Duodenal mucosa (tissue), 2 donors: ENCODE measurements around the gene MEMO1.
"Not testable (repeated sequence)": the region's sequence is repeated elsewhere in the genome, so short reads cannot be mapped to it uniquely, and the experiment has no call there.

Experiments
- H3K27ac ChIP-seq: one replicate; pipeline ENCODE4 v1.7.0; 2013; ENCODE audit warnings: low read depth, low read length
- H3K27me3 ChIP-seq, 2 donors: one replicate each; pipeline ENCODE4 v1.7.0; 2013; ENCODE audit warnings: low read length in 2 of 2, control low read depth in 1 of 2; ENCODE audit not compliant: insufficient read depth in 2 of 2, control insufficient read depth in 1 of 2
- H3K36me3 ChIP-seq, 2 donors: one replicate each; pipeline ENCODE4 v1.7.0; 2013; ENCODE audit warnings: low read length in 2 of 2, control low read depth in 1 of 2; ENCODE audit not compliant: insufficient read depth in 2 of 2, control insufficient read depth in 1 of 2
- H3K4me1 ChIP-seq, 2 donors: one replicate each; pipeline ENCODE4 v1.7.0; 2013; ENCODE audit warnings: low read length in 2 of 2, control low read depth in 1 of 2; ENCODE audit not compliant: insufficient read depth in 2 of 2, control insufficient read depth in 1 of 2
- H3K4me3 ChIP-seq, 2 donors: one replicate each; pipeline ENCODE4 v1.7.0; 2013; ENCODE audit warnings: low read length in 2 of 2, low read depth in 1 of 2
- H3K9ac ChIP-seq, 2 donors: one replicate each; pipeline ENCODE4 v1.7.0; 2013; ENCODE audit warnings: low read length in 2 of 2, low read depth in 1 of 2
- H3K9me3 ChIP-seq, 2 donors: one replicate each; pipeline ENCODE4 v1.7.0; 2013; ENCODE audit warnings: low read length in 2 of 2, control low read depth in 1 of 2; ENCODE audit not compliant: control insufficient read depth in 1 of 2

MEMO1 gene

GRCh38 chr2:31962757-31963361 is 47.9 kb downstream of the MEMO1 start:
- peaks cover 0 to 5% of the 10 kb centered on the region in 2 donors for H3K4me1 ChIP-seq
- no peak overlapping the region for H3K27ac ChIP-seq
- H3K9me3 ChIP-seq = no peaks in the 10 kb centered on the region

GRCh38 chr2:31958140-31958717 is 52.6 kb downstream of the MEMO1 start:
- no peaks in the 10 kb centered on the region for H3K27me3 ChIP-seq

More at GRCh38 chr2:31962757-31963361, 47.9 kb downstream of the MEMO1 start:
- Histone ChIP-seq H3K27me3 (no peaks in the 10 kb centered on the region), H3K4me3 (no peak overlapping the region), H3K9ac (no peak overlapping the region), H3K36me3 (no peaks in the 10 kb centered on the region)

DNA sequence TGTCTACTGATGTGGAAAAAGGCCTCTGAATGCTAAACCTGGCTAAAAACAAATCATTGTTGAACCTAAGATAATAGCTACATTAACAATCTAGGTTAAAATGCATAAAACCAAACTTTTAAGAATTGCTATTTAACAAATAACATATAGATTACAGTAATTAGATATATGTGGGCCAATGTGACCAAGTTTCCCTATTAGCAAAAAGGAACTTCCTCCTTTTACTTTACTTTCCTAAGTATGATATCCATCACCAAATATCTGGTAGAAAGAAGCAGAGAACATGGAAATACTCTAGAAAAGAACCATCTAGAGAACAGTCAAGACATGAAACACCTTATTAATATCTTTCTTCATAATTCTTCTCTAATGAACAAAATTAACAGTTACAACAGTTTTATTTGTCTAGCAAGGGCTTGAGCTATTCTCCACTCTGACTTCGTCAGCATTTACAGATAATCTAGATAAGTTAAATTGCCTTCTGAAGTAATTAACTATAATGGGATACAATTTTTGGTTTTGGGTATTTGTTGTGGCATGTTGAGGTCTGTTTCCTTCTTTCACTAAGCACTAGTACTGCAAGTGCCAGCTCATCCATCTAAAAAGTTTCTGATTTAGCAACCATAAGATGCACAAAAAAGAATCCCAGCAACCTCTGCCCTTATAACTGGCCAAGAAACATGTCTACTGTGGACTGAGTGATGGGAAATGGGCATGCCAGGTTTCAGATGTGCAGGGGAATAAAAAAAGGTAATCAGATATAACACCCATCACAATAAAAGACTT is 53.3 kb downstream of the MEMO1 start:
- no peak overlapping the region for H3K4me3 ChIP-seq
- no peaks in the 10 kb centered on the region for H3K9me3 ChIP-seq
- no peak overlapping the region for H3K9ac ChIP-seq
- no peaks in the 10 kb centered on the region for H3K36me3 ChIP-seq
- no peak overlapping the region for H3K27ac ChIP-seq
- H3K4me1 ChIP-seq = peaks cover 0 to 11% of the 10 kb centered on the region in 2 donors
- H3K27me3 ChIP-seq = no peaks in the 10 kb centered on the region

More at GRCh38 chr2:31958140-31958717, 52.6 kb downstream of the MEMO1 start:
- H3K9ac ChIP-seq = no peak overlapping the region
- H3K9me3 ChIP-seq = no peaks in the 10 kb centered on the region
- peaks cover 0 to 11% of the 10 kb centered on the region in 2 donors for H3K4me1 ChIP-seq
- H3K4me3 ChIP-seq = no peak overlapping the region
- H3K36me3 ChIP-seq = no peaks in the 10 kb centered on the region
- no peak overlapping the region for H3K27ac ChIP-seq

GRCh38 chr2:31956934-31957333 is 53.9 kb downstream of the MEMO1 start:
- not testable (repeated sequence) for H3K9me3 ChIP-seq, H3K27ac ChIP-seq, H3K36me3 ChIP-seq, H3K9ac ChIP-seq, H3K4me3 ChIP-seq, H3K27me3 ChIP-seq
- peaks cover 0 to 11% of the 10 kb centered on the region in 2 donors for H3K4me1 ChIP-seq

DNA sequence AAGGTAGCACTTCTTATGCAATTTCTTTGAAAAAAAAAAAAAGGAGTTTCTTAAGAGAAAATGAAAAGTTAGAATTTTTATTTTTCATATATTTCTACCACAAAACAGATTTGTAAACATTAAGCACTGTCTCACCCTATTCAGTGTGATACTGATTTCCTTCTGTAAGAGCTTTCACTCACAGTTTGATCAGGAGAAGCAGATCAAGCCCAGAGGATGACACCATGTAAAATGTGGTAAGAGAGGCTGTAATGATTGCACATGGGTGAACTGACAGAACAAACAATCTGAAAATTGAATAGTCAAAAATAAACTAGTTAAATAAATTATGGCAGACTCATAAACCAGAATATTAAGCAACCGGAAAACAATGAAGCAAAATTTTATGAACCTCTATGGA is 54.5 kb downstream of the MEMO1 start:
- Histone ChIP-seq H3K27ac (no peak overlapping the region), H3K27me3 (no peaks in the 10 kb centered on the region), H3K36me3 (no peaks in the 10 kb centered on the region), H3K9ac (no peak overlapping the region), H3K4me1 (peaks cover 0 to 11% of the 10 kb centered on the region in 2 donors), H3K4me3 (no peak overlapping the region), H3K9me3 (no peaks in the 10 kb centered on the region)

GRCh38 chr2:31953095-31953494 is 57.7 kb downstream of the MEMO1 start:
- H3K4me3 ChIP-seq, H3K36me3 ChIP-seq, H3K9ac ChIP-seq, H3K27me3 ChIP-seq, H3K4me1 ChIP-seq, H3K27ac ChIP-seq, H3K9me3 ChIP-seq: not testable (repeated sequence)

DNA sequence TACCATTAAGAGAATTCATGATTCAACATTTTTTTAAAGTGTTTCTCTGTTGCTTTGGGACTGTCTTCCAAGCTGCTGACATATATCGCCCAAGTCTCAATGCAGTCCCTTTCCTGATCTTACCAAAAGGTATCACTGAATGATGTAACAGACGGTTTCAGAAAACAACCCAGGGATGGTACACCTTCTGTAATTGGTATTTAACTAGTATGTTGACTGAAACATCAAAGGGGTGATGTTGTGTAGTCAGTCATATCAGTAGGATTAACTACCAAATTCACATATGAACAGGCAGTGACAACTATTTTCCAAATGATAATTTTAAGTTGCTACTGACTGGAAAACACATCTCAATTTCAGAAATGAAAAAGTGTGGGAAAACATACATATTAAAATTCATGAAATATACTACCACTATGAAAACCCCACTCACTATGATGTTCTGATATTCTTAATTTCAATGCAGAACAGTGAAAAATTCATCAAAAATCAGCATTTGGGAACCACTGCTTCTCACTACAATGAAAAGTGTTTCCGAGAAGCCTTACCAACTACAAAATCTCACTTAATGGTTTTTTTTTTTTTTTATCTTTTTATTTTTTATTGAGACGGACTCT is 59.8 kb downstream of the MEMO1 start:
- Histone ChIP-seq H3K36me3 (no peaks in the 10 kb centered on the region), H3K27me3 (no peaks in the 10 kb centered on the region), H3K9me3 (no peaks in the 10 kb centered on the region), H3K27ac (no peak overlapping the region), H3K9ac (no peak overlapping the region), H3K4me3 (no peak overlapping the region), H3K4me1 (no peaks in the 10 kb centered on the region)

GRCh38 chr2:31947871-31948270 is 62.9 kb downstream of the MEMO1 start:
- Histone ChIP-seq H3K9me3 (no peaks in the 10 kb centered on the region), H3K36me3 (no peaks in the 10 kb centered on the region), H3K9ac (no peak overlapping the region), H3K4me1 (no peaks in the 10 kb centered on the region), H3K27ac (no peak overlapping the region), H3K27me3 (no peaks in the 10 kb centered on the region), H3K4me3 (no peak overlapping the region)

- Histone ChIP-seq H3K36me3 (no peaks in the 10 kb centered on the region), H3K27ac (no peak overlapping the region), H3K4me3 (no peak overlapping the region), H3K9ac (no peak overlapping the region), H3K4me1 (no peaks in the 10 kb centered on the region), H3K27me3 (no peaks in the 10 kb centered on the region), H3K9me3 (no peaks in the 10 kb centered on the region)
Observed at GRCh38 chr2:31946838-31947237, 64.0 kb downstream of the MEMO1 start.

GRCh38 chr2:31945572-31945935 is 65.3 kb downstream of the MEMO1 start:
- H3K4me3 ChIP-seq = no peak overlapping the region
- H3K9me3 ChIP-seq = no peaks in the 10 kb centered on the region
- H3K36me3 ChIP-seq = peaks cover 0 to 5% of the 10 kb centered on the region in 2 donors
- no peak overlapping the region for H3K27ac ChIP-seq
- no peaks in the 10 kb centered on the region for H3K4me1 ChIP-seq
- H3K9ac ChIP-seq = no peak overlapping the region
- H3K27me3 ChIP-seq = no peaks in the 10 kb centered on the region
